ENCODE results near the gene ARFGAP2.

The ARFGAP2 gene

DNA sequence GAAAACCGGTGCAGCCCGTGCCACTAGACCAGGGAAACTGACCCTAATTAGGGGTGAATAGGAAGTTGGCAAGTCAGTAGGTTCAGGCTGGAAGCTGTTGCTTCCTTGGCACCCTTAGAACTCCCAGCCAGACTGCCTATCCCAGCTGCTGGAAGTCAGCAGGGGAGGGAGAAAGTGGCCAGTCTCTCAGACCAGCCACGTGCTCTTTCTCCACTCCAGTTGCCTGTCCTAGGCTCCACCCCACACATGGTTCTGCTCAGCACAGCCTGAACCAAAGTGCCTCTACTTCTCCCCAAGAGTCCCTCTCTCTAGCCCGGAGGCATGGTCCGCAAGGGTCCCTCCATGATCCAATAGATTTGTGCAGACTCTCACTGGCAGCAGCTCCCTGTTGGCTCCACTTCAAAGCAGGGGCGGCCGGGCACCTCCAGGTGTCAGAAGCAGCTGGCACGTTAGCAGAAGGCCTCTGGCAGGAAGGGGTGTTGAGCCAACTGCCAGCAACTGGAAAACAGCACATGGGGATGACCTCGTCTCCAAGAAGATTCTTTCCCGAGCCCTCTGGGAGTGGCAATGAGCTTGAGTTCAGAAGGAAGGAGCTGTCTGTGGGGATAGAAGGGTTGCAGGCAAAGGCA lies 27.7 kb downstream of the ARFGAP2 start:
- no peak for DNase-seq (ENCODE audit: low read depth in 2 of 2)

DNA sequence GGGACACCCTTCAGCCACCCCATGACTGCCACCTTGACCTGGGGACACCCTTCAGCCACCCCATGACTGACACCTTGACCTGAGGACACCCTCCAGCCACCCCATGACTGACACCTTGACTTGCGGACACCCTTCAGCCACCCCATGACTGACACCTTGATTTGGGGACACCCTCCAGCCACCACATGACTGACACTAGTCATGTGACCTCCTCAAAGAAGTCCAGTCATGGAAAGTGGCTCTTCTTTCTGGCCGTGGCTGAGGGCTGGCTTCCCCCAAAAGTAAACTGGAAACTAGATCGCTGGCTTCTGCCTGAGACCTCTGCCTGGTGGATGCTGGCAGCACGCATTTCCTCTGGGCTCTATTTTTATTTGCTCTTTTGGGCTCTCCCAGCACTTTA lies 28.4 kb downstream of the ARFGAP2 start:
- no peak for DNase-seq (ENCODE audit: low read depth in 2 of 2)

DNA sequence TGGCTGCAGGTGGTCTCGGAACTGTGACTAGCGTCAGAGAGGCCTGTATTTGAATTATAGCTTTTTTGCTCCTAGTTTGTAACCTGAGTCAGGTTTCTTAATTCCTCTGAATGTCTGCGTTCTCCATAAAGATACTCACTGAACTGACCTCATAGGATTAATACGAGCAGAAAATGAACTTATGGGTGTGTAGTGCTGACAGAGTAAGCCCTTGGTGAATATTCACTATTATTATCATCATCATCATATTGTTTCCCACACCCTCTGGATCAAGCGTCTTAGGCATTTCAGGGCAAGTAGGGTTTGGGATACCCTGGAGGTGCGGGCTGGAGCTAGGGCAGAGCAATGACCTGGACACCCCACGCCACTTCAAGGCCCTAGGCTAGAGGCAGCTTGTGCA lies 29.0 kb downstream of the ARFGAP2 start:
- no peak for DNase-seq (ENCODE audit: low read depth in 2 of 2)

DNA sequence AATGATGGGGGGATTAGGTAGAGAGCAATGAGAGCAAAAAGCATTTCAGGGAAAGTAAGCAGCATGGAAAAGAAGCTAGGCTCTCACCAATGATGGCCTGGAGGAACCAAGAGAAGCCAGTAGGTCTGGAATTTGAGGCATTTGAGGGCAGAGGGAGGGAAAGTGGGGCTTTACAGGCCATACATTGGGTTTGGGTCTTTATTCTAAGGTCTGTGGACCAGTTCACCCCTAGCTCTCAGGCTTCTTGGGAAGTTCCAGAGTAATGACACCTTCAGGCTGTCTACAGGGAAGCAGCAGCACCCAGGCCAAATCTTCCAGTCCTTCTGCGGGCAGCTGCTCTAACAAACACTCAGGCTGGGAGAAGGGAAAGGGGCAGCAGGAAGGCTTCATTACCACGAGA lies 29.4 kb downstream of the ARFGAP2 start:
- DNase-seq (ENCODE audit: low read depth in 2 of 2), result no peak

DNA sequence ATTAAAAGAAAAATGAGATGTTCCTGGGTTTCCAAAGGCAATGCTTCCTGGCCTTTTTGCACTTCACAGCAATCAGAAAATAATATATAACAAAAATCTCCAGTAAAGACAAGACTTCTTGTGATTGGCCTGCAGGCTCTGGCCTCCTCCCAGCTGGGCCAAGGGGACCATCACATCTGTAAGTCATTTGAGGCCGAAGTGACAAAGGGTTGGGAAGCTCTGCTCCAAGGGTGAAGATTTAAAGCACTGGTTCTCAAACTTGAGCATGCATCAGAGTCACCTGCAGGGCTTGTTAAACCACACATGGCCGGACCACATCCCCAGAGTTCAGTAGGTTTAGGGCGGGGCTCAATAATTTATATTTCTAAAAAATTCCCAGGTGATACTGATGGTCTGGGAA lies 32.1 kb downstream of the ARFGAP2 start:
- DNase-seq (ENCODE audit: low read depth in 2 of 2), result no peak

DNA sequence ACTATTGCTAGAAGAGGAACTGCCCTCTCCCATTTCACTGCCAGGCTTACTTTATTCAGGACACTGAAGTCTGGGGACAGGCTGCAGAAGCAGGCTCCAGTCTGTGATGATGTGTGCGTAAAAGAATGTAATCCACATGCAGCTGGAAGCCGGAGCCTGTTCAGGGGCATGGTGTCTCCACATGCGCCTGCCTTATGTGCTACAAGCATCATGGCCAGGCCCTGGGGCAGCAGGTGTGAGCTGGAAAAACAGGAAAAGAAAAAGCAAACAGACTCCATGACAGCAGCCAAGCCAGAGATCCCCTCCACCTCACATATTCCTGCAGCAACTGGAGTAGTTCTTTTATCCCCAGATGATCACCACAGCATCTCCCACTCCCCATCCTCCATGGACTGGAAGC lies 33.4 kb downstream of the ARFGAP2 start:
- DNase-seq (ENCODE audit: low read depth in 2 of 2), result no peak

DNA sequence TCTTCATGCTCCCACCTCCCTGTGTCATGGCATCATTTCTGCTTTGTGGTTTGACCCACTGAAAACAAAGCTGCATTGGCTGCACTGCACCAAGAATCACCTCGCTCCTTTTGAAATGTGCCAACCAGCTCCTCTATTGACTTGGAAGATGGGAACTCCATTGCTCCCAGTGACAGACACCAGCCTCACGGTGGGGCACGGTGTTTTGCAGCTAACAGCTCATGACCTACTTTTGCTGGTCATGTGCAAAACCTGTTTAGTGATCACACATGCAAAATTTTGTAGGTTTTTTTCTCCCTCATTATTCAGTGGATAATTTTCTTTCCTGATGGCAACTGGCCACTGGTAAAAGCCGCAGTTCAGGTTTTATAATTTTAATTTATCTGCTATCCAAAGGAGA lies 36.8 kb downstream of the ARFGAP2 start:
- DNase-seq (ENCODE audit: low read depth in 2 of 2), result no peak

DNA sequence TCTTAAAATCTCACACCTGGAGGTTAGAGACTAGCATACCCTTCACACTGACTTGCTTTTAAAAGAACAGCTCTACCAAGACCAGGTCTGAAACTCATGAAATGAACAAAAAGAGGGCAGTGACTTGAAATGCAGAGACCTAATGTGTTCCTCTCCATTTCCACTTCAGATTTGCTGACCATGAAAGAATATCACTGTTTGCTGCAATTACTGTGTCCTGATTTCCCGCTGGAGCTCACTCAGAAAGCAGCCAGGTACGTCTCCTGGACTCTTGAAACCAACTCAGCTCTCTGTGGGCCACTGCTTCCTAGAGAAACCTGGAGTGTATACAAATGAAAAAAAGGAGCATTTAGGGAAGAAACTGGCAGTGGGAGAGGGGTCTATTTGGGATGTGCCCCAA lies 39.2 kb downstream of the ARFGAP2 start:
- no peak for DNase-seq (ENCODE audit: low read depth in 2 of 2)

DNA sequence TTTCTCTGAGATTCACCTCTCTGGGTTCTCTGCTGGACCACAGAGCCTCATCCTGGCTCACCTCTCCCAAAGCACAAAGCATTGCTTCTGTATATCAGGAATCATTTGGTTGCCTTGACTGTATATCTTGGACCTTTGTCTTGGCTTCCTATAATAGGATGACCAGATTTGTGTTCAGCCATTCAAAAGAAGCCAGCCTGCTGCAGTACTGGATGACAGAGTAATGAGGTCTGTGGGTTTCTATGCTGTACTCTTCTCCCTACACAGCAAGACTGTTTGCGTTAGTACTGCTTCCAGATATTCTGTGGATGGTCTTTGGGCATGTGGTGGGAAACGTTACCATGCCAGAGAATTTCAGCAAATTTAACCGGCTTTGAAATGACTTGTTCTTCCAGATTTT lies 39.8 kb downstream of the ARFGAP2 start:
- no peak for DNase-seq (ENCODE audit: low read depth in 2 of 2)

DNA sequence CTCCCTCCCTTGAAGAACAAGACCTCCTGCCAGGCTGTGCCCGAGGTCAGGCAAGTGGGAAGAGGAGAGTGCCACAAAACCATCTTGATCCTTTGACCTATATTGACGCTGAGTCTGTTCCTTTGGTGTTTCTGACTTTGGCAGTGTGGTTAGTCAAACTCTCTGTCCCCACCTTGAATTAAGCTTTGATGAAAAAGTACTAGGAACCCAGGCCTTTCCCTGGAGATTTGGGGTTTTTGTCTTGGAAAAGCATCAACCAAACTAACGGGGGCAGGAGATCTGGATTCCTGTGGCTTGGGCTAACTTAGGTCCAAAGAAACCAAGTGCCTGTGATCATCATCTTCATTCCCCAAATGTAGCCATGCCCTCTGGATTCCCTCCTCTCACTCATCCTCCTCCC lies 40.4 kb downstream of the ARFGAP2 start:
- DNase-seq (ENCODE audit: low read depth in 2 of 2), result no peak

DNA sequence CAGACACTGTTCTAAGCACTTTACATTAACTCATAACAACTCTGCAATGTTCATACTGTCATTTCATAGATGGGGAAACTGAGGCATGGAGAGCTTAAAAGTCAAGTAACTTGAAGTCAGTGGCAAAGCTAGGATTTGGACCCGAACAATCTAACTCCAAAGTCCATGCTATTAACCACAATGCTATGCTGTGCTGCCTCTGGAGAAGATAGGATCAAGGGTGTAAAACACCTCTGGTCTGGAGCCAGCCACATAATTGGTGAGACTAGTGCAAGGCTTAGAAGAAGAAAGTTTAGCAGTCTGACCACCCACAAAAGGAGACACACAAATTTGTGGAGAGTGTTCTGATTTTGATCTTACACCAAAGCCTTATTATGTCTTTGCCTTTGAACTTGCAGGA lies 43.7 kb downstream of the ARFGAP2 start:
- no peak for DNase-seq (ENCODE audit: low read depth in 2 of 2)

DNA sequence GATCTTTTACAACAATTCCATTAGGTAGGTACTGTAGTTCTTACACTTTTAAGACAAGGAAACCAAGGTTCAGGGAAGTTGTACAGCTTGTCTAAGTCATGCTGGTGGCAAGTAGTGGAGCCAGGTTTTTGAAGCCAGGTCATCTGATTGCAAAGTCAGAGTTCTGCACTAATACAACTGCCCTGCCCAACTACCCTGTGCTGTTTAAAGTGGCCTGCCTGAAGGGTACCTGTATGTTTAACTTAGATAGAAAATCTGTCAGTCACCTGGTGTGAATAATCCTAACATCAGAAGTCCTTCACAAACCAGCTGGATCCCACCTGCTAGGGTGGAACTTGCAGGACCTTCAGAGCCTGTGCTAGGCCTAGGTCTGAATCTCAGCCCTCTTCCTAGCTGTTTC lies 44.2 kb downstream of the ARFGAP2 start:
- DNase-seq (ENCODE audit: low read depth in 2 of 2), result no peak

DNA sequence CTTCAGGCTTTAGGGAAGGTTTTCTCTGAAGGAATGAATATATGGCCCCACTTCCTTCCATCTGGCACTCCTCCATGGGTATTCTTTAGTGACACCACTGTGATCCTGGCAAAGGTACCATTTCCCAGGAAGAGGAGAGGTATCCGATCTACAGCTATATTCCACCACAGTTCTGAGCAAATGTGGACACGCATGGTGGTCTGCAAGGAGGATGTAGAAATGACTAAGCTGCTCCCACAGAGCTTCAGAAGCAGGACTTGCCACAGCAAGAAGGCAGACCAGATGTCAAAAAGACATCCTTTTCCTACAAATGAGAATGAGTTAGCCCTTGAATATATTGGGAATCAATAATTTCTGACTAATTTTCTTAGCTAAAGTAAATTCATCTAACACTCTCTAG lies 45.5 kb downstream of the ARFGAP2 start:
- no peak for DNase-seq (ENCODE audit: low read depth in 2 of 2)

DNA sequence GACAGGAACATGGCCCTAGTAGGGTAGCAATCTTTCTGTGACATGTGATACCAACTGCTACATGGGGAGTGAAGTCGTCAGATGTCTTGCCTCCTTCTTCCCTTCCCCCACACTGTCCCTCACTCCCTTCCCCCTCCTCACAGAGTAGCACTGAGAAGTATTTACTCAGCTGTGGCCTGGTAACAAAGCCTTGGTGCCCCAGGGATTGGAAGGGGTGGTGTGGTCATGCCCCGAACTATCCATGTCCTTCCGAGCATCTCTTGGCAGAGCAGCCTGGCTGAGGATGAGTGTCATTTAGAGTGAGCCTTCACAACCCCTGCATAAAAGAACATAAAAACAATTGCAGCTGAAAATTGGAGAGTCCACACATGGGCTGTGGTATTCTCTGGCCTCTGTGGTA lies 46.1 kb downstream of the ARFGAP2 start:
- DNase-seq (ENCODE audit: low read depth in 2 of 2), result no peak

DNA sequence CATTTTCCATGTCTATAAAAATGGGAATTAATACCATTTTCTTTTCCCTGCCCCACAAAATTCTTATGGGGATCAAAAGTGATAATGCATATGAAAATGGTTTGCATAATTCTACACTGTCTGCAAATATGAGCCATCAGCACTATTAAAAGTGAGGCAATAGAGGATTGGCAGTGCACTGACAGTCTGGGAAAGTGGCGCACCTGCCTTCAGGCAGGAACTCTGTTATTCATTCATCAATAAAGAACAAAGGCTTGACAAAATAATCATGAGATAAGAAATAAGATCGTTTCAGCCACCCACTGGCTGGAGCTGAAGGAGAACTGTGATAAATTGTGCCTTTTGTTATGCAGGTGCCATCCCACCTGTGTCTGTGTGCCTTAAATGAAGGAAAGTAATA lies 49.5 kb downstream of the ARFGAP2 start:
- no peak for DNase-seq (ENCODE audit: low read depth in 2 of 2)

DNA sequence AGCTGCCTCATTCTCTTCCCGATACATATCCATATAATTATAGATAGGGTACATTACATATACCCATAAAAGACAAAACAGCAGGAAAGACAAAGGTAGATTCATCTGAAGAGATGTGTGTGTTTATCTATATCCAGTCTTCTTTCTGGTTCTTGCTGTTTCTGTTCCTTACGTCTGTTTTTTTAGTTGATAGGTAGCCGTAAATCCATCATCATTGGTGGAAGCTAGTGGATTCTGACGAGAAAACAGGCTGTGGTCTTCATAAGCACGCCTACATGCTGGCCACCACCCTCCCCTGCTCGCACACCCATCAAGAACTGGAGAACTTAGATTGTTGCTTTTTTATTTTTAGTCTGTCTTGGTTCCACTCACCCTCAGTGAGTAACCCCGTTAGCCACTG lies 51.6 kb downstream of the ARFGAP2 start:
- DNase-seq (ENCODE audit: low read depth in 2 of 2), result no peak

DNA sequence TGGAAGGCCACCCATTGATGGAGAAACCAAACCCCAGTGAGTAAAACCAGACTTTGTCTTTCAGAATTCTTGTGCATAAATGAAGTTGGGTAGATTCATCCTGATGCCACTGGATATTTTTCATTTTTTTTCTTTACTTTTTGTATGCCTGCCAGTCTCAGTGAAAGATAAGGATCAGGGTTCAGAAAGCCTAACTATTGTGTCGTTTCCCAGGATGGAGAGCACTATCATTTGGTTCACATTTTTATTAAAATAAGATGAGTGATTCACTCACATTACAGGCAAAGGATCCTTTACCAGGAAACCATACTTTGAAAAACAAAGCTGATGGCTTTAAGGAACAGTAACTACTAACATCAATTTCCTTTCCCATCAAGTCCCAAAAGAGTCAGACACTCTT lies 52.0 kb downstream of the ARFGAP2 start:
- no peak for DNase-seq (ENCODE audit: low read depth in 2 of 2)

DNA sequence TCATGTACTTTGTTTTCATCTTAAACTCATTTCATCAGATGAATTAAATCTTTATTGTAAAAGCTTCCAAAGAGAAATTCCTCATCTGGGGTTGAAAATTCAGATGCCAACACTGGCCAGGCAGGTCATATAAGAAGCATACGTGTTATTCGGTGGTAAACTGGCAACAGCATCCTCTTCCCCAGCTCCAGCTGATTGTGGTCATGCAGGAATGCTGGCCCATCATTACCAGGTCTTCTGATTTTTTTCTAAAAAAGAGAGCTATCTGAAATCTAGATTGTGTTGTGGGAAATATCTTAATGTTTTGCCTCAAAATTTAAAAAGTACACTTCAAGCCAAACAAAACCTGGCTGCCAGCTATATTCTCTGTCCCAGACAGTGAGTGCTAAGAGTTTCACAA lies 53.6 kb downstream of the ARFGAP2 start:
- no peak for DNase-seq (ENCODE audit: low read depth in 2 of 2)

DNA sequence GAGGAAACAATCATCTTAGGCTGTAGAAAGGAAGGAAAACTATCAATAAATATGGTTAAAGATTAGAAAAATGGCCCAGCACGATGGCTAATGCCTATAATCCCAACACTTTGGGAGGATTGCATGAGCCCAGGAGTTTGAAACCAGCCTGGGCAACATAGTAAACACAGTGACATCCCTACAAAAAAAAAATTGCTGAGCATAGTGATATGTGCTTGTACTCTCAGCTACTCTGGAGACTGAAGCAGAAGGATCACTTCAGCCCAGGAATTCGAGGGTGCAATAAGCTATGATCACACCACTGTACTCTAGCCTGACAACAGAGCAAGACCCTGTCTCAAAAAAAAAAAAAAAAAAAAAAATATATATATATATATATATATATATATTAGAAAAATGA lies 54.9 kb downstream of the ARFGAP2 start:
- no peak for DNase-seq (ENCODE audit: low read depth in 2 of 2)

DNA sequence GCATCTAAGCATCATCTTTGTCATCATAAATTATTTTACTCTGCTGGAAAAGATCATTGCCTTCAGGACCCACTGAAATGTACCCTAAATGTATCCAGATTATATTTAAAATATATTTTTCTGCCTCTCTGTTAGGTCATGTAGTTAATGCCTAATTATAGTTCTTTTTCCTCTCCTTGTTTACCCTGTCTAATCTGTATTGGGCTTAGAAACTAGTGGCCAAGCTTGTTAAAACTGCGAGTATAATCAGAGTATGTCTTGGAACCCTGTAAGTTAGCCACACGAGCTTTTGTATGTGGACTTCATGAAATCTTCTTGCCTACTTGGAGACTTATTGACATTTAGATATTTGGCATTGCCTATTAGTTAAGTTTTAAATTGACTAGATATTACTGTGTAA lies 55.6 kb downstream of the ARFGAP2 start:
- DNase-seq (ENCODE audit: low read depth in 2 of 2), result no peak

DNA sequence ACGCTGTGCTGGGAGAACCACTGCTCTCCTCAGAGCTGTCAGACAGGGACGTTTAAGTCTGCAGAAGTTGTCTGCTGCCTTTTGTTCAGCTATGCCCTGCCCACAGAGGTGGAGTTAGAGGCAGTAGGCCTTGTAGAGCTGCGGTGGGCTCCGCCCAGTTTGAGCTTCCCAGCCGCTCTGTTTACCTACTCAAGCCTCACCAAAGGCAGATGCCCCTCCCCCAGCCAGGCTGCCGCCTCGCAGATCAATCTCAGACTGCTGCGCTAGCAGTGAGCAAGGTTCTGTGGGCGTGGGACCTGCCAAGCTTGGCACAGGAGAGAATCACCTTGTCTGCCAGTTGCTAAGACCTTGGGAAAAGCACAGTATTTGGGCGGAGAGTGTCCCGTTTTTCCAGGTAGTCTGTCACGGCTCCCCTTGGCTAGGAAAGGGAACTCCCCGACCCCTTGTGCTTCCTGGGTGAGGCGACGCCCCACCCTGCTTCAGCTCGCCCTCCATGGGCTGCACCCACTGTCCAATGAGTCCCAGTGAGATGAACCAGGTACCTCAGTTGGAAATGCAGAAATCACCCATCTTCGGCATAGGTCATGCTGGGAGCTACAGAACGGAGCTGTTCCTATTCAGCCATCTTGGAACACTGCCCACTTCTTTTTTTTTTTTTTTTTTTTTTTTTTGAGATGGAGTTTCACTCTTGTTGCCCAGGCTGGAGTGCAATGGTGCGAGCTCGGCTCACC lies 57.6 kb downstream of the ARFGAP2 start:
- peak; percentile 9 to 17 for DNase-seq (ENCODE audit: low read depth in 2 of 2)

Data from stimulated activated CD4-positive, alpha-beta T cell treated with anti-CD3 and anti-CD28 coated beads, Interleukin-12 subunit alpha, Interleukin-12 subunit beta, amount 100 ng/mL, for 24 hours (primary cell).